Measurements from ENCODE around the gene CKB.

Gene CKB

GRCh38 chr14:103549361-103550311 lies 27.0 kb upstream of the CKB start:
- DNase-seq = no peak

- no peak for DNase-seq
These were observed 26.1 kb upstream of the CKB start for GRCh38 chr14:103548463-103549351.

- no peak for DNase-seq
These were observed 25.4 kb upstream of the CKB start for GRCh38 chr14:103547941-103548462.

GRCh38 chr14:103547455-103547940 lies 24.9 kb upstream of the CKB start:
- DNase-seq = no peak

- peak; percentile 59 for DNase-seq
These were observed 24.2 kb upstream of the CKB start for GRCh38 chr14:103546652-103547454.

GRCh38 chr14:103545915-103546651 lies 23.5 kb upstream of the CKB start:
- DNase-seq = no peak

GRCh38 chr14:103545219-103545914 lies 22.7 kb upstream of the CKB start:
- no peak for DNase-seq

- no peak for DNase-seq
These were observed 22.0 kb upstream of the CKB start for GRCh38 chr14:103544388-103545218.

- DNase-seq = no peak
These were observed 21.2 kb upstream of the CKB start for GRCh38 chr14:103543721-103544387.

- no peak for DNase-seq
These were observed 20.5 kb upstream of the CKB start for GRCh38 chr14:103543140-103543539.

GRCh38 chr14:103542605-103543088 lies 20.0 kb upstream of the CKB start:
- DNase-seq = no peak

GRCh38 chr14:103541709-103542604 lies 19.3 kb upstream of the CKB start:
- DNase-seq = no peak

- DNase-seq = no peak
These were observed 18.4 kb upstream of the CKB start for GRCh38 chr14:103540821-103541708.

- DNase-seq = no peak
These were observed 16.6 kb upstream of the CKB start for GRCh38 chr14:103539056-103539825.

GRCh38 chr14:103538291-103539055 lies 15.8 kb upstream of the CKB start:
- DNase-seq = no peak

All from activated effector memory CD4-positive, alpha-beta T cell treated with Interleukin-2 at 50 U/mL for 16 hours (primary cell).